Measurements from ENCODE around the gene C16orf87.

Gene C16orf87

GRCh38 chr16:46843898-46844642 lies 13.1 kb upstream of the C16orf87 start:
- DNase-seq: no peak

GRCh38 chr16:46842192-46842895 lies 11.4 kb upstream of the C16orf87 start:
- DNase-seq: no peak

- DNase-seq: no peak
These were observed 9.0 kb upstream of the C16orf87 start for GRCh38 chr16:46839986-46840443.

- no peak for DNase-seq
These were observed 5.9 kb upstream of the C16orf87 start for GRCh38 chr16:46836534-46837530.

- no peak for DNase-seq
These were observed 2.5 kb upstream of the C16orf87 start for GRCh38 chr16:46833460-46833800.

GRCh38 chr16:46832757-46833459 lies 1.9 kb upstream of the C16orf87 start:
- no peak for DNase-seq

- DNase-seq: peak; percentile 17
These were observed 521 bp downstream of the C16orf87 start for GRCh38 chr16:46830417-46830901.

GRCh38 chr16:46828943-46829342 lies 2.0 kb downstream of the C16orf87 start:
- DNase-seq: peak; percentile 19

- DNase-seq: peak; percentile 68
These were observed 2.7 kb downstream of the C16orf87 start for GRCh38 chr16:46828292-46828691.

GRCh38 chr16:46826631-46827030 lies 4.3 kb downstream of the C16orf87 start:
- peak; percentile 64 for DNase-seq

- peak; percentile 90 for DNase-seq
These were observed 8.7 kb downstream of the C16orf87 start for GRCh38 chr16:46822270-46822669.

- DNase-seq: peak; percentile 18
These were observed 13.0 kb downstream of the C16orf87 start for GRCh38 chr16:46817961-46818360.

- no peak for DNase-seq
These were observed 16.2 kb downstream of the C16orf87 start for GRCh38 chr16:46814790-46815189.

GRCh38 chr16:46813611-46814010 lies 17.4 kb downstream of the C16orf87 start:
- no peak for DNase-seq

GRCh38 chr16:46812781-46813540 lies 18.0 kb downstream of the C16orf87 start:
- peak; percentile 63 for DNase-seq

- no peak for DNase-seq
These were observed 19.3 kb downstream of the C16orf87 start for GRCh38 chr16:46811682-46812081.

- no peak for DNase-seq
These were observed 22.0 kb downstream of the C16orf87 start for GRCh38 chr16:46808997-46809396.

- no peak for DNase-seq
These were observed 23.6 kb downstream of the C16orf87 start for GRCh38 chr16:46807336-46807735.

GRCh38 chr16:46803373-46803772 lies 27.6 kb downstream of the C16orf87 start:
- no peak for DNase-seq

- DNase-seq: no peak
These were observed 29.4 kb downstream of the C16orf87 start for GRCh38 chr16:46801428-46802049.

- DNase-seq: no peak
These were observed 30.5 kb downstream of the C16orf87 start for GRCh38 chr16:46800494-46800893.
